Activated CD4-positive, CD25-positive, alpha-beta regulatory T cell treated with anti-CD3 and anti-CD28 coated beads, Interleukin-2, amount 50 U/mL, for 24 hours (primary cell): Measurements from ENCODE around the gene PJVK.

Experiments
- ATAC-seq, 2 donors: fragments of 150-1000 bp; cut with Tn5 transposase; one replicate each; pipeline ENCODE4 v1.10.0; 2021; ENCODE audit warnings: mild to moderate bottlenecking in 1 of 2, moderate library complexity in 1 of 2

PJVK gene

DNA sequence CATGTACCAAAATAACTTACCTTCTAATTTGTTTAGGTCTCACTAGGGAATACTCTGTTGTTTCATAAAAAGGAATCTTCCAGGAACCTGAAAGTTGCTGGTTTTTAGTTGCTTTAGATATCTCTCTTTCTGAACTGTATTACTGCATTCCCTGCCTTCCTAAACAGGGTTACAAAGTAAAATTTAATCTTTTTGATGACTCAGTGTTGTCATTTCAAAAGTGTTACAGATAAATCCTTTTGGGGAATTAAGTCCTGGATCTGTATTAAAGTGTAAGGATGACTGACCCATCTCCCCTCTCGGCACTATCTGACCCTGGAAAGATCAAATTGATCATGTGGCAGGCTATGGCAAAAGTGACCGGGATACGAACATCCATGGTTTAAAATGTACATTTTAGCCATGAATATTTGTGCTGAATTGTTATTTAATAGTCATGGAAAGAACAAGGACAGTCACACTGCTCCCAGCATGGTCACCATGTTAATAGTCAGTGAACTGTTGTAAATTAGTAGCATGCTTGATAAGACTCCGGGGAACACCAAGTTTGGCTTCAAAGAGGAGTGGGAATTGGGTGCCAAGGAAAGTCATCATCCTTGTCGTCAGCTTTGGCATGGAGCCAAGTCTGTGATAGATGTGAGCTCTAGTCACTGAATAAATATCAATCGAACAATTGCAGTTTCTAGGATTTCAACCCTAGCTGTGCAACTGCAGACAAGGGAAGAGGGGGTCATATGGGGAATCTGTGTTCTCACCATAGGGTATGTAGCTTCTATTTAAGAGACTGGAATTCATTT lies 33.3 kb downstream of the PJVK start:
- ATAC-seq = no peak

- no peak for ATAC-seq
These were observed 34.2 kb downstream of the PJVK start for GRCh38 chr2:178485356-178485755.

- no peak for ATAC-seq
These were observed 40.4 kb downstream of the PJVK start for GRCh38 chr2:178491612-178492011.

- no peak for ATAC-seq
These were observed 44.9 kb downstream of the PJVK start for GRCh38 chr2:178496049-178496448.

DNA sequence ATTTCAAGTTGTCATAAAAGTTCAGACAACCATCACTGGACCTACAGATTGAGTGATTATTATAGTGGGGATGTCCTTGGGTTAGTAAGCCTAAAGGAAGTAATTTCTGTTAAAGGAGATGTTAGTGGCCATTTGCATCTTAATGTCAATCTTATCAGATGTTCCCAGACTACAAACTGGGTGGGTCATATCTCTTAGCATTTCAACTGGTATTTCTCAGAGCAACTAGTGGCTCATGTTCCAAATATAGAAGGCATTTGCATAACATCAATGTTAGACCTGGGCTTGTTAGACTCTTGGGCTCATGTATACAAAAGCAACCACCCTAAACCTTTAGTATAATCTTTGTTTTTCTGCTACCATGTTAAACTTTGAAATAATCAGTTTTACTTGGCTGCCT lies 47.0 kb downstream of the PJVK start:
- ATAC-seq = no peak

DNA sequence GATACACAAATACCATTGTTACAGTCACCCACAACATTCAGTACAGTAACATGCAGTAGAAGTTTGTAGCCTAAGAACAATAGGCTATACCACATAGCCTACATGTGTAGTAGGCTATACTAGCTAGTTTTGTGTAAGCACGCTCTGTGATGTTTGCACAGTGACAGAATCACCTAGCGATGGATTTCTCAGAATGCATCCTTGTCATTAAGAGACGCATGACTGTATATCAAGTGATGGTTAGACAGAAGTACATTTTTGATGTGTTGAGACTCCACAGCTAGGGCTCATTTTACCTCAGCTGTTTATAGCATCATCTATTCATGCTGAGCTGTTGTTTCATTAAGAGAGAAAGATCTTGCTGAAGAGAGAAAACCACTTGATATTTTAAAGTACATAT lies 48.5 kb downstream of the PJVK start:
- no peak for ATAC-seq

- ATAC-seq = no peak
These were observed 51.6 kb downstream of the PJVK start for GRCh38 chr2:178502751-178503150.

- no peak for ATAC-seq
These were observed 54.9 kb downstream of the PJVK start for GRCh38 chr2:178506101-178506500.

DNA sequence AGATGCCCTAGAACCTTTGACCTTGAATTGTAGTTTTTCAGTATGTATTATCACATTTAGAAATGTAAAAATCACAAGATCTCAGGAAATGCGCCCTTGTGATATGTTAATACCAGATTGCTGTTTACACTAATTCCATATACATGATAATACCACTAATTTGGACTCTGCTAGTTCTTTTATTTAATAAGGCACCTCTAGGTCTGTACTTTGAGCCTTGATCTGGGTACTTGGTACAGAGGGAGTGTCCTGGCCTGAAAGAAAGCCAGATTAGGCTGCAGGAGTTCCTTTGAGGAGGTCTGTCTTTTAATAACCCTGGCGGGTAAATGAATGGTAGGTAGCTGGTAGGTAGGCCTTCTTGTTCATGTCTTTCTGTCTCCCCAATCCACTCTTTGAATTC lies 55.3 kb downstream of the PJVK start:
- ATAC-seq = no peak

- ATAC-seq = no peak
These were observed 55.8 kb downstream of the PJVK start for GRCh38 chr2:178506949-178507348.

- no peak for ATAC-seq
These were observed 57.5 kb downstream of the PJVK start for GRCh38 chr2:178508646-178509045.

GRCh38 chr2:178510384-178510783 lies 59.2 kb downstream of the PJVK start:
- ATAC-seq = no peak
